MCF 10A (cell line): ENCODE results near the gene MAML2. TPM values are rescaled to one million over a fixed set of nuclear protein-coding genes. Genes with fewer than 3 reads are reported as not detected.
A peak's percentile ranks its signal among the peaks of the same experiment; 100 is the strongest.

ENCODE experiments used
- BruUV-seq: library from RNA; stranded (reverse); fragments of 400-500 nt; replicated peaks from 2 replicates; lab custom pipeline; 2021; lab: Mats Ljungman, UMichigan
- CTCF ChIA-PET: fragments of 300-600 bp; sonication (Branson Sonifier 250); formaldehyde crosslinking; extraction: SDS; loops from one replicate; lab custom pipeline; 2021; ENCODE audit warnings: antibody characterized with exemption, inconsistent platforms; lab: Yijun Ruan, JAX
- POLR2A ChIA-PET: fragments of 300-600, 350-650 bp; sonication (Branson Sonifier 250); formaldehyde crosslinking; extraction: SDS; loops from one replicate; lab custom pipeline; 2020; ENCODE audit warnings: antibody characterized with exemption, inconsistent platforms; lab: Yijun Ruan, JAX
- DNase-seq: peaks from one replicate; pipeline ENCODE4 v3.0.0-alpha.2; 2018; ENCODE audit not compliant: unreplicated experiment
- H3K27ac Mint-ChIP-seq: one replicate; pipeline ENCODE4 v1.8.0; 2022; ENCODE audit warnings: mild to moderate bottlenecking, low read depth, mixed read lengths; ENCODE audit not compliant: unreplicated experiment
- H3K27me3 Mint-ChIP-seq: one replicate; pipeline ENCODE4 v1.8.0; 2022; ENCODE audit warnings: mixed read lengths; ENCODE audit not compliant: insufficient read depth, unreplicated experiment
- H3K36me3 Mint-ChIP-seq: one replicate; pipeline ENCODE4 v1.8.0; 2022; ENCODE audit warnings: mild to moderate bottlenecking, moderate library complexity, mixed read lengths; ENCODE audit not compliant: insufficient read depth, unreplicated experiment
- H3K4me1 Mint-ChIP-seq: one replicate; pipeline ENCODE4 v1.8.0; 2022; ENCODE audit warnings: mixed read lengths; ENCODE audit not compliant: insufficient read depth, unreplicated experiment
- H3K4me3 Mint-ChIP-seq: one replicate; pipeline ENCODE4 v1.8.0; 2022; ENCODE audit warnings: mild to moderate bottlenecking, moderate library complexity, mixed read lengths; ENCODE audit not compliant: unreplicated experiment
- H3K9me3 Mint-ChIP-seq: one replicate; pipeline ENCODE4 v1.8.0; 2022; ENCODE audit warnings: mixed read lengths; ENCODE audit not compliant: unreplicated experiment
- CTCF ChIP-seq: fragments of 200-600 bp; IDR thresholded peaks from one replicate; pipeline ENCODE4 v1.8.0; 2022; ENCODE audit warnings: antibody characterized with exemption, mild to moderate bottlenecking; ENCODE audit not compliant: unreplicated experiment
- intact Hi-C: fragments of 100-400 bp; cut with micrococcal nuclease; formaldehyde crosslinking; loops from 2 replicates; pipeline ENCODE4 v1.14.1; 2022
- total RNA-seq: library from RNA; stranded (reverse); gene quantifications from 2 replicates; pipeline ENCODE4 v1.2.3, GENCODE V29; 2022

The MAML2 gene
- total RNA-seq, 1 experiment from 2014 or later: 8.6 TPM

DNA sequence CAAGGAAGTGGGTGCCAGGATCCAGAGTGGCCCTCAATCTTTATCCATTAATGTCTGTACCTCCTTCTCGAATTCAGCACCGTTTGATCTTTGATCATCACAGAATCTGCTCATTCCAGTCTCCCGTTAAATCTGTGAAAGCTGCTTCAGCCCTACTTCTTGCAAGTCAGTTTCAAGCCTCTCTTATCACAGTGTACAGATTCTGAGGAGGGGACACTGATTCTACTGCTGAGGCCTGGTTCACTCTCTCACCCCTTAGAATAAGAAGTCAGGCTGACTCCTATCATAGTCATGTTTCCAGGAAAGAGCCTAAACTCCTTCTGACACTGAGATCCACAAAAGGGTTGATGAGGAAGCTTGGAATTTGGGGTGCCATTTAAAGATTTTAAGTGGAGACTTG is 39.0 kb downstream of the MAML2 start:
- Mint-ChIP-seq H3K27ac (peak overlapping the region; percentile 89), H3K36me3 (no peaks in the 10 kb centered on the region), H3K27me3 (no peaks in the 10 kb centered on the region), H3K4me3 (no peak overlapping the region), H3K4me1 (peaks cover 45% of the 10 kb centered on the region), H3K9me3 (no peaks in the 10 kb centered on the region)
- CTCF ChIA-PET: interaction anchor here (0.7 to 14.6 kb wide), 2 partner anchors 12 to 36 kb away, joined by 3 to 202 read pairs; partner anchors contain the start of gene MAML2
- intact Hi-C loops: no loop called here
- POLR2A ChIA-PET: interaction anchor here (0.6 to 13.5 kb wide), 4 partner anchors 26 to 502 kb away, joined by 3 to 217 read pairs (median 48); partner anchors contain the start of gene MAML2
- DNase-seq: no peak
- TF ChIP-seq CTCF: no peak
- no TSS peak for BruUV-seq

DNA sequence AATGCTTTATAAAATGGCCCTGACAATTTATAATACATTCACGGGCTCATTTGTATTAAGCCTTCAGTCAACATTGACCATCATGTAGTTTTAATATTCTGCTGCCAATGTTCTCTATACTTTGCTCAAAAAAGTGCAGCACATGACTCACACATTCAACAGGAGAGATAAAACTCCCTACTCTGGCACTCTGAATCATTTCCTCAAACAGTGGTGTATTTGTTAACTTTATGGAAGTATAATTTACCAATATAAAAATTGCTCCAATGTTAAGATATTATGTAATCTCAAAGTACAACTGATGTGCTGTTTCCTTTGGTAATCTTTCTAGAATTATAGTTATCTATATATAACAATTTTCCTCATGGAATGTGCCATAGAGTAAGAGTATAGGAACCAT is 39.9 kb downstream of the MAML2 start:
- Mint-ChIP-seq H3K27ac (peak overlapping the region; percentile 89), H3K4me3 (no peak overlapping the region), H3K27me3 (no peaks in the 10 kb centered on the region), H3K4me1 (peaks cover 39% of the 10 kb centered on the region), H3K9me3 (no peaks in the 10 kb centered on the region), H3K36me3 (no peaks in the 10 kb centered on the region)
- no peak for TF ChIP-seq CTCF
- no TSS peak for BruUV-seq
- CTCF ChIA-PET: interaction anchor here (0.7 to 14.6 kb wide), 2 partner anchors 13 to 37 kb away, joined by 3 to 202 read pairs; partner anchors contain the start of gene MAML2
- DNase-seq: peak; percentile 83
- POLR2A ChIA-PET: interaction anchor here (0.7 to 13.5 kb wide), 6 partner anchors 25 to 1451 kb away, joined by 3 to 217 read pairs (median 12); partner anchors contain the start of gene MAML2
- intact Hi-C loops: no loop called here

DNA sequence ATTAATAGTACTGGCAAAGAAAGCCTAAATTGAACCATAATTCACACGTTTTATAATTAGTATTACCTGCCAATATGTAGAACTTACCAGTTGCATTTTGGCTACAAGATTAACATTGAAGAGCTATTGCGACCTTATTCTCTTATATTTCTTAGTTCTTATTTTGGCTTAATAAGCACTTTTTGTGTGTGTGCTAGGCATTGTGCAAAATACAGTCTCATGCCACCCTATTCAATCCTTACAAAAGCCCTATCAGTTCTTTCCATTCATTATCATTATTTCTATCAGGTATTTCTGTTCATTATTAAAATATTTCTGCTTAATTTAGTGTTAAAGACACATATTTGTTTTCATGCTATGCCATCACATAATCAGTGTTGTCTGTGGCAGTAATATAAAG is 41.2 kb downstream of the MAML2 start:
- Mint-ChIP-seq H3K27me3 (no peaks in the 10 kb centered on the region), H3K9me3 (no peaks in the 10 kb centered on the region), H3K27ac (peak overlapping the region; percentile 89), H3K36me3 (no peaks in the 10 kb centered on the region), H3K4me1 (peaks cover 26% of the 10 kb centered on the region), H3K4me3 (no peak overlapping the region)
- no TSS peak for BruUV-seq
- CTCF ChIA-PET: interaction anchor here (0.5 to 14.6 kb wide), 3 partner anchors 38 to 1438 kb away, joined by 3 to 202 read pairs (median 3); partner anchors contain the start of gene MAML2
- TF ChIP-seq CTCF: no peak
- POLR2A ChIA-PET: interaction anchor here (1.1 to 1.5 kb wide), 2 partner anchors 57 to 138 kb away, joined by 3 to 4 read pairs; no protein-coding TSS in a partner anchor
- no peak for DNase-seq
- intact Hi-C loops: no loop called here

DNA sequence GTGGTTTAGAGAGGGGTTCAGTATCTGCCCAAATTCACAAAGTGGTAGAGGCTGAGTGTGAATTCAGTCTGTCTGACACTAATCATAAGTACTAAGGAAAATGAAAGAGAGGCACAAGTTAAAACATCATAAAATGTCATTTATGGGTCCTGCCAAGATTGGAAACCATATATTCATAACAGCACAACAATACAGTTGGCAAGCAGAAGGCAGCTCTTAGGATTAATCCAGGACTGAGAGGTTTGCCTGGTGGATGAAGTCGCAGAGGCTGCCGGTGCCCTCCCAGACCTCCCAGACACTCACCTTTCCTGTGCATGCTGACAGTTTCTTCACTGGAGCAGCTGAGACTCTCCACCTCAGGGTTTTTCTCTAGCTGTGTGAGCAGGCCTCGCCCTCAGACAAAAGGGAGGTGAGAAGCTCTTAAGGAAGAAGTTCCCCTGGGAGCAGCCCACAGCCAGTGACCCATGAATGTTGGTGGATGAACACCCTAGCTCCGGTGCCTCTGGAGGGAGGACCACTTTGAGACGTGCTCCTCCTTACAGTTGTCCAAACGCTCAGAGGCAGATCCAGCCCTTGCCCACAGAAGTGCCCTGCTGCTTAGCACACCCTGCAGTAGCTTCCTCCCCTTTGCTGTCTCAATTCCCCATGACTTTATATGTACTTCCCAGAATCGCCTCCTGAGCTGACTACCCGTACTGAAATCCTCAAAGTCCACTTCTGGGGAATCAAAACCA is 43.7 kb downstream of the MAML2 start:
- DNase-seq: no peak
- TF ChIP-seq CTCF: no peak
- Mint-ChIP-seq H3K27ac (no peak overlapping the region), H3K4me1 (peaks cover 16% of the 10 kb centered on the region), H3K36me3 (peaks cover 7% of the 10 kb centered on the region), H3K4me3 (no peak overlapping the region), H3K9me3 (no peaks in the 10 kb centered on the region), H3K27me3 (no peaks in the 10 kb centered on the region)
- intact Hi-C loops: no loop called here
- ChIA-PET POLR2A (interaction anchor here (0.8 to 1.5 kb wide), 4 partner anchors 10 to 72 kb away, joined by 3 read pairs; no protein-coding TSS in a partner anchor), CTCF (interaction anchor here (0.7 to 1.4 kb wide), 3 partner anchors 42 to 463 kb away, joined by 3 to 5 read pairs (median 3); partner anchors contain the start of gene MAML2)
- BruUV-seq: no TSS peak
